ENCODE measurements around the gene FRMPD2. TPM values are rescaled to one million over a fixed set of nuclear protein-coding genes. Genes with fewer than 3 reads are reported as not detected.

Gene FRMPD2
- total and polyA plus RNA-seq, 4 donors: 1.8 to 26.7 (median 7.0) TPM

DNA sequence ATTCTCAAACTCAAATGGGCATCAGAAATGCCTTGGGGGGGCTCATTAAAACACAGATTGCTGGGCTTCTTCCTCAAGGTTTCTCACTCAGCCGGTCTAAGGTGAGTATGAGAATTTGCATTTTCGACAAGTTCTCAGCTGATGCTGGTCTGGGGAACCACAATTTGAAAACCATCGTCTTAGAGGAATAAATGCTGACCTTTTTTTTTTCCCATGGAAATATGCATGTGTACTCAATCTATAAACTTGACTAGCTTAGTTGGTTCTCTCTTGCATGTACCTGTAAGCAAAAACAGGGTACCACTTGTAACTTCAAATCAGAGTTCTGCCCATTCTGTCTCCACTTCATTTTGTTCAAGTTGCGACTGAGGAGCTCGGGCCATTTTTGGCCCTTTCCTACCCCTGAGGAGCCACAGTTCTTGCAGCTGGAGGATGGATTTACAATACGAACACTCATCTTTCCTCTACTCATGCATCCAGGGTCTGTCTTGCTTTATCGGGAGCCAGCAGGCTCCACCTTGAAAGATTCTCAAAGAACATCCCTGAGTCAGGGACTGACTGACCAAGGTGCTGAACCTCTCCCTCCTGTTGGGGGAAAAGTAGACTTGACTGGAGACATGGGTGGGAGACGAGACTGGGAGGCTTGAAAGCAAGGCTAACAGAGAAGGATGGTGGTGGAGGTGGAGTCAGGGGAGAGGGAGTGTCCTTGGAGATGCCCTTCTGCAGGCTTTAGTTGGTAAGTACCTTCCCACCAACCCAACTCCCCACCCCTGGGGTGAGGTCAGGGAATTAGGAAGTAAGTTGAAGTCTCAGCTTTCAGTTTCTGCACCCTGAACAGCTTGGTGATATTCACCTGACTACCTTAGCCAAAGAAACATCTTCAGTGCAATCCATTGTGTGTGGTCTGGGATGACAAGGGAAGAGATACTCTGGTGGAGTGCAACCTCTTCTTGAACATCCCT is 28.3 kb upstream of the FRMPD2 start:
- Histone ChIP-seq H3K4me1 (ENCODE audit: control insufficient read depth in 5 of 5, insufficient read depth in 5 of 5, low read length in 5 of 5) (peaks cover 0 to 6% (median 4%) of the 10 kb centered on the region in 5 donors), H3K27ac (ENCODE audit: low read depth in 1 of 2, low read length in 1 of 2) (no peak overlapping the region), H3K9me3 (ENCODE audit: control insufficient read depth in 4 of 4, insufficient read depth in 3 of 4, low read length in 3 of 4) (no peaks in the 10 kb centered on the region), H3K4me3 (no peak overlapping the region), H3K36me3 (ENCODE audit: control insufficient read depth in 4 of 4, insufficient read depth in 4 of 4, low read length in 4 of 4) (no peaks in the 10 kb centered on the region), H3K9ac (ENCODE audit: insufficient read depth in 1 of 2, low read length in 2 of 2) (no peak overlapping the region), H3K27me3 (ENCODE audit: control insufficient read depth in 3 of 3, insufficient read depth in 3 of 3, low read length in 2 of 3) (no peaks in the 10 kb centered on the region)
- ATAC-seq (ENCODE audit: insufficient read depth, low FRiP score) (no peak), DNase-seq (no peak)
- WGBS, 2 donors: 93 to 98% methylated on average over 8 of the region's 8 CpGs
- TF ChIP-seq, protein P1, sequence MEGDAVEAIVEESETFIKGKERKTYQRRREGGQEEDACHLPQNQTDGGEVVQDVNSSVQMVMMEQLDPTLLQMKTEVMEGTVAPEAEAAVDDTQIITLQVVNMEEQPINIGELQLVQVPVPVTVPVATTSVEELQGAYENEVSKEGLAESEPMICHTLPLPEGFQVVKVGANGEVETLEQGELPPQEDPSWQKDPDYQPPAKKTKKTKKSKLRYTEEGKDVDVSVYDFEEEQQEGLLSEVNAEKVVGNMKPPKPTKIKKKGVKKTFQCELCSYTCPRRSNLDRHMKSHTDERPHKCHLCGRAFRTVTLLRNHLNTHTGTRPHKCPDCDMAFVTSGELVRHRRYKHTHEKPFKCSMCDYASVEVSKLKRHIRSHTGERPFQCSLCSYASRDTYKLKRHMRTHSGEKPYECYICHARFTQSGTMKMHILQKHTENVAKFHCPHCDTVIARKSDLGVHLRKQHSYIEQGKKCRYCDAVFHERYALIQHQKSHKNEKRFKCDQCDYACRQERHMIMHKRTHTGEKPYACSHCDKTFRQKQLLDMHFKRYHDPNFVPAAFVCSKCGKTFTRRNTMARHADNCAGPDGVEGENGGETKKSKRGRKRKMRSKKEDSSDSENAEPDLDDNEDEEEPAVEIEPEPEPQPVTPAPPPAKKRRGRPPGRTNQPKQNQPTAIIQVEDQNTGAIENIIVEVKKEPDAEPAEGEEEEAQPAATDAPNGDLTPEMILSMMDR (IDR thresholded peaks at IDR 0.05; ENCODE audit: control extremely low read depth, extremely low read depth): no peak

DNA sequence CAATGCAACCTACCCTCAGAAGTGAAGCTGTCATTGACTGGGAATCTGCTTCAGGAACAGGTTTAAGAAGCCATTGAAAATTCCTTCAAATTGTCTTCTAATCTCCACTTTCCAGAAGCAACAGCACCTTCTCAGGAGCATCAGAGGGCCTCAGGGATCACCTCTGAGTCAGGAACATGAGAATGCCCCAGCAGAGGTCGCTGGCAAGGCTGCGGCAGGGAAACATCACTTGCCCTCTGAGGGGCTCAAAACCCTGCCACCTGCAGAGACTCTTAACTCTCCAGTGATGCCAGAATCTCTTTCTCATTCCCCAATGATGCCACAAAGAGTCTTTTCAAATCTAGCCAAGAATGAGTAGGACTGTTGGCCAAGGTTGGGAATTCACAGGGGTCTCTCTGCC is 26.1 kb upstream of the FRMPD2 start:
- no peak overlapping the region for H3K4me3 ChIP-seq
- H3K36me3 ChIP-seq (ENCODE audit: control insufficient read depth in 4 of 4, insufficient read depth in 4 of 4, low read length in 4 of 4): no peaks in the 10 kb centered on the region
- no peaks in the 10 kb centered on the region for H3K27me3 ChIP-seq (ENCODE audit: control insufficient read depth in 3 of 3, insufficient read depth in 3 of 3, low read length in 2 of 3)
- no peak overlapping the region for H3K27ac ChIP-seq (ENCODE audit: low read depth in 1 of 2, low read length in 1 of 2)
- no peaks in the 10 kb centered on the region for H3K9me3 ChIP-seq (ENCODE audit: control insufficient read depth in 4 of 4, insufficient read depth in 3 of 4, low read length in 3 of 4)
- TF ChIP-seq, protein P1 (IDR thresholded peaks at IDR 0.05; ENCODE audit: control extremely low read depth, extremely low read depth): no peak
- WGBS, 2 donors: 82 to 87% methylated on average over 2 of the region's 2 CpGs
- H3K9ac ChIP-seq (ENCODE audit: insufficient read depth in 1 of 2, low read length in 2 of 2): no peak overlapping the region
- H3K4me1 ChIP-seq (ENCODE audit: control insufficient read depth in 5 of 5, insufficient read depth in 5 of 5, low read length in 5 of 5): no peaks in the 10 kb centered on the region
- no peak for DNase-seq
- no peak for ATAC-seq (ENCODE audit: insufficient read depth, low FRiP score)

DNA sequence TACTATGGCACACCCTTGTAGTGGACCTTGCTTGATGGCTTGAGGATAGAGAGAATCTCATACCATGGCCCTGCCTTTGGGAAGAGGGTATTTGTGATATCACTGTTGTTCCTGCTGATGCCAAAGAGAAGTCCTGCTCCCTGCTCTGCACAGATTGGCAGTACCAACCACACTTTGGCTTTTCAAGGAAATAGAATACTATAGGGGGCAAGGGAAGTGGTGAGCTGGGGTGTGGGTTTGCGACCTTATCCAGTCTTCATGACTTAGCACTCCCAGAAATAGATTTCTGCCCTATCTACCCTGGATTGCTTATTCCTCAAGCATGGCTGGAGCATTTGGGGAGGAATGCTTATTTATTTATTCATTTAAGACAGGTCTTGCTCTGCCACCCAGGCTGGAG is 25.2 kb upstream of the FRMPD2 start:
- Histone ChIP-seq H3K27ac (ENCODE audit: low read depth in 1 of 2, low read length in 1 of 2) (no peak overlapping the region), H3K27me3 (ENCODE audit: control insufficient read depth in 3 of 3, insufficient read depth in 3 of 3, low read length in 2 of 3) (no peaks in the 10 kb centered on the region), H3K4me3 (no peak overlapping the region), H3K9ac (ENCODE audit: insufficient read depth in 1 of 2, low read length in 2 of 2) (no peak overlapping the region), H3K4me1 (ENCODE audit: control insufficient read depth in 5 of 5, insufficient read depth in 5 of 5, low read length in 5 of 5) (no peaks in the 10 kb centered on the region), H3K36me3 (ENCODE audit: control insufficient read depth in 4 of 4, insufficient read depth in 4 of 4, low read length in 4 of 4) (no peaks in the 10 kb centered on the region), H3K9me3 (ENCODE audit: control insufficient read depth in 4 of 4, insufficient read depth in 3 of 4, low read length in 3 of 4) (no peaks in the 10 kb centered on the region)
- 0 to 67% methylated on average over 1 of the region's 1 CpG for WGBS, 2 donors
- DNase-seq (no peak), ATAC-seq (ENCODE audit: insufficient read depth, low FRiP score) (no peak)
- TF ChIP-seq, protein P1 (IDR thresholded peaks at IDR 0.05; ENCODE audit: control extremely low read depth, extremely low read depth): no peak
